Measurements from ENCODE around the gene RNU1-2. TPM values are rescaled to one million over a fixed set of nuclear protein-coding genes. Genes with fewer than 3 reads are reported as not detected.
"Not testable (repeated sequence)": the region's sequence is repeated elsewhere in the genome, so short reads cannot be mapped to it uniquely, and the experiment has no call there.

RNU1-2 gene
- polyA plus RNA-seq, 3 donors, result not detected

GRCh38 chr1:16938351-16939321 lies 42.9 kb downstream of the RNU1-2 start:
- 95% methylated on average over 41 of the region's 51 CpGs for WGBS (ENCODE audit: insufficient coverage)
- Histone ChIP-seq H3K9ac (ENCODE audit: insufficient read depth, low read length, poor library complexity, severe bottlenecking) (no peak overlapping the region), H3K4me3 (replicated peaks in 1 of 3; ENCODE audit: low read depth in 2 of 3, low read length in 3 of 3) (no peak overlapping the region), H3K9me3 (replicated peaks in 1 of 2; ENCODE audit: control insufficient read depth in 1 of 2, insufficient read depth in 1 of 2, low read length in 2 of 2) (no peaks in the 10 kb centered on the region), H3K27ac (ENCODE audit: low read depth in 1 of 2, low read length in 2 of 2) (no peak overlapping the region), H3K27me3 (ENCODE audit: control insufficient read depth in 2 of 2, insufficient read depth in 2 of 2, low read length in 2 of 2) (no peaks in the 10 kb centered on the region), H3K4me1 (ENCODE audit: control insufficient read depth in 1 of 2, insufficient read depth in 2 of 2, low read length in 2 of 2) (no peaks in the 10 kb centered on the region), H3K4me2 (replicated peaks; ENCODE audit: extremely low read depth, low read length, poor library complexity, severe bottlenecking) (no peak overlapping the region), H2AFZ (ENCODE audit: insufficient read depth, low read depth, low read length, poor library complexity, severe bottlenecking) (no peak overlapping the region), H4K20me1 (ENCODE audit: insufficient read depth, low read length) (no peaks in the 10 kb centered on the region), H3K36me3 (replicated peaks in 1 of 2; ENCODE audit: control insufficient read depth in 1 of 2, insufficient read depth in 2 of 2, low read length in 2 of 2) (peaks cover 0 to 5% of the 10 kb centered on the region in 2 donors), H3K79me2 (ENCODE audit: insufficient read depth, low read length) (no peaks in the 10 kb centered on the region)
- intact Hi-C loops (cut with micrococcal nuclease), result no loop called here
- Mint-ChIP-seq H3K9me3 (peaks cover 0 to 1% (median 0%) of the 10 kb centered on the region in 7 donors), H3K27ac (no peak overlapping the region), H3K27me3 (ENCODE audit: low read depth in 3 of 3) (peaks cover 0 to 5% (median 4%) of the 10 kb centered on the region in 3 donors), H3K36me3 (peaks cover 4 to 13% of the 10 kb centered on the region in 2 donors), H3K4me1 (no peaks in the 10 kb centered on the region), H3K4me3 (no peak overlapping the region)
- no peak for TF ChIP-seq CTCF (IDR thresholded peaks at IDR 0.05)
- no peak for DNase-seq

GRCh38 chr1:16939386-16940180 lies 43.8 kb downstream of the RNU1-2 start:
- H3K9me3 Mint-ChIP-seq; DNase-seq; H3K4me1 ChIP-seq (ENCODE audit: control insufficient read depth in 1 of 2, insufficient read depth in 2 of 2, low read length in 2 of 2); H4K20me1 ChIP-seq (ENCODE audit: insufficient read depth, low read length); H3K27me3 Mint-ChIP-seq (ENCODE audit: low read depth in 3 of 3); H3K4me3 Mint-ChIP-seq; H3K9me3 ChIP-seq (replicated peaks in 1 of 2; ENCODE audit: control insufficient read depth in 1 of 2, insufficient read depth in 1 of 2, low read length in 2 of 2); intact Hi-C loops (cut with micrococcal nuclease); H3K9ac ChIP-seq (ENCODE audit: insufficient read depth, low read length, poor library complexity, severe bottlenecking); H3K4me3 ChIP-seq (replicated peaks in 1 of 3; ENCODE audit: low read depth in 2 of 3, low read length in 3 of 3); H3K79me2 ChIP-seq (ENCODE audit: insufficient read depth, low read length); H3K36me3 ChIP-seq (replicated peaks in 1 of 2; ENCODE audit: control insufficient read depth in 1 of 2, insufficient read depth in 2 of 2, low read length in 2 of 2); H3K27ac ChIP-seq (ENCODE audit: low read depth in 1 of 2, low read length in 2 of 2); H2AFZ ChIP-seq (ENCODE audit: insufficient read depth, low read depth, low read length, poor library complexity, severe bottlenecking); H3K4me2 ChIP-seq (replicated peaks; ENCODE audit: extremely low read depth, low read length, poor library complexity, severe bottlenecking); H3K27ac Mint-ChIP-seq; H3K27me3 ChIP-seq (ENCODE audit: control insufficient read depth in 2 of 2, insufficient read depth in 2 of 2, low read length in 2 of 2); H3K4me1 Mint-ChIP-seq: not testable (repeated sequence)
- 97% methylated on average over 32 of the region's 32 CpGs for WGBS (ENCODE audit: insufficient coverage)
- peaks cover 4 to 14% of the 10 kb centered on the region in 2 donors for H3K36me3 Mint-ChIP-seq

All from CD14-positive monocyte (primary cell).